ENCODE data around the gene SPEF2.
"Not testable (repeated sequence)": the region's sequence is repeated elsewhere in the genome, so short reads cannot be mapped to it uniquely, and the experiment has no call there.

DNA sequence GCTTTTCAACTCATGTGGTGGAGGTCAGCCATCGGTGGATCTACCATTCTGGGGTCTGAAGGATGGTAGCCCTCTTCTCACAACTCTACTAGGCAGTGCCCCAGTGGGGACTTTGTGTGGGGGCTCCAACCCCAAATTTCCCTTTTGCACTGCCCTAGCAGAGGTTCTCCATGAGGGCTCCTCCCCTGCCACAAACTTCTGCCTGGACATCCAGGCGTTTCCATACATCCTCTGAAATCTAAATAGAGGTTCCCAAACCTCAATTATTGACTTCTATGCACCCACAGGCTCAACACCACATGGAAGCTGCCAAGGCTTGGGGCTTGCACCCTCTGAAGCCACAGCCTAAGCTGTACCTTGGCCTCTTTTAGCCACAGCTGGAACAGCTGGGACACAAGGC lies 227.8 kb downstream of the SPEF2 start:
- TF ChIP-seq, protein P1, sequence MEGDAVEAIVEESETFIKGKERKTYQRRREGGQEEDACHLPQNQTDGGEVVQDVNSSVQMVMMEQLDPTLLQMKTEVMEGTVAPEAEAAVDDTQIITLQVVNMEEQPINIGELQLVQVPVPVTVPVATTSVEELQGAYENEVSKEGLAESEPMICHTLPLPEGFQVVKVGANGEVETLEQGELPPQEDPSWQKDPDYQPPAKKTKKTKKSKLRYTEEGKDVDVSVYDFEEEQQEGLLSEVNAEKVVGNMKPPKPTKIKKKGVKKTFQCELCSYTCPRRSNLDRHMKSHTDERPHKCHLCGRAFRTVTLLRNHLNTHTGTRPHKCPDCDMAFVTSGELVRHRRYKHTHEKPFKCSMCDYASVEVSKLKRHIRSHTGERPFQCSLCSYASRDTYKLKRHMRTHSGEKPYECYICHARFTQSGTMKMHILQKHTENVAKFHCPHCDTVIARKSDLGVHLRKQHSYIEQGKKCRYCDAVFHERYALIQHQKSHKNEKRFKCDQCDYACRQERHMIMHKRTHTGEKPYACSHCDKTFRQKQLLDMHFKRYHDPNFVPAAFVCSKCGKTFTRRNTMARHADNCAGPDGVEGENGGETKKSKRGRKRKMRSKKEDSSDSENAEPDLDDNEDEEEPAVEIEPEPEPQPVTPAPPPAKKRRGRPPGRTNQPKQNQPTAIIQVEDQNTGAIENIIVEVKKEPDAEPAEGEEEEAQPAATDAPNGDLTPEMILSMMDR (CRISPR knock-in tag; IDR thresholded peaks at IDR 0.05), result not testable (repeated sequence)
- TF ChIP-seq MTA3 (CRISPR knock-in tag; IDR thresholded peaks at IDR 0.05); ERF (CRISPR knock-in tag; IDR thresholded peaks at IDR 0.05); EP300 (IDR thresholded peaks at IDR 0.05; ENCODE audit: low read depth in 2 of 2, low read length in 2 of 2); EP300 (CRISPR knock-in tag; IDR thresholded peaks at IDR 0.05; ENCODE audit: borderline replicate concordance); CAMTA2 (CRISPR knock-in tag; IDR thresholded peaks at IDR 0.05; ENCODE audit: borderline replicate concordance); AKAP8 (CRISPR knock-in tag; IDR thresholded peaks at IDR 0.05); ZNF383 (CRISPR knock-in tag; IDR thresholded peaks at IDR 0.05; ENCODE audit: borderline replicate concordance); FOXJ3 (CRISPR knock-in tag; IDR thresholded peaks at IDR 0.05; ENCODE audit: borderline replicate concordance); RFX5 (IDR thresholded peaks at IDR 0.05; ENCODE audit: low read depth, low read length): not testable (repeated sequence)
- TF ChIP-seq, protein P2, sequence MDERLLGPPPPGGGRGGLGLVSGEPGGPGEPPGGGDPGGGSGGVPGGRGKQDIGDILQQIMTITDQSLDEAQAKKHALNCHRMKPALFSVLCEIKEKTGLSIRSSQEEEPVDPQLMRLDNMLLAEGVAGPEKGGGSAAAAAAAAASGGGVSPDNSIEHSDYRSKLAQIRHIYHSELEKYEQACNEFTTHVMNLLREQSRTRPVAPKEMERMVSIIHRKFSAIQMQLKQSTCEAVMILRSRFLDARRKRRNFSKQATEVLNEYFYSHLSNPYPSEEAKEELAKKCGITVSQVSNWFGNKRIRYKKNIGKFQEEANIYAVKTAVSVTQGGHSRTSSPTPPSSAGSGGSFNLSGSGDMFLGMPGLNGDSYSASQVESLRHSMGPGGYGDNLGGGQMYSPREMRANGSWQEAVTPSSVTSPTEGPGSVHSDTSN (CRISPR knock-in tag; IDR thresholded peaks at IDR 0.05), result not testable (repeated sequence)
